OCI-LY1 (cell line): ENCODE measurements around the gene BCORL1.

Experiments
- H2AFZ ChIP-seq: fragments of 200-600 bp; sonication (generic), shearing (Covaris generic); 2 replicates; pipeline ENCODE4 v1.6.0; 2014; ENCODE audit warnings: antibody characterized with exemption, mild to moderate bottlenecking, low read length
- H3F3A ChIP-seq: fragments of 200-600 bp; sonication (generic), shearing (Covaris generic); 2 replicates; pipeline ENCODE4 v1.6.0; 2014; ENCODE audit warnings: mild to moderate bottlenecking, antibody characterized with exemption, low read length, moderate library complexity; ENCODE audit not compliant: insufficient read depth
- H3K27ac ChIP-seq: fragments of 200-600 bp; sonication (generic); 2 replicates; pipeline ENCODE4 v1.5.1; 2014; ENCODE audit warnings: low read length, mixed run types, mild to moderate bottlenecking, low read depth; ENCODE audit not compliant: poor library complexity, severe bottlenecking
- H3K27me3 ChIP-seq: fragments of 200-600 bp; sonication (generic); 2 replicates; pipeline ENCODE4 v1.6.0; 2014; ENCODE audit warnings: antibody characterized with exemption, mild to moderate bottlenecking, low read length, moderate library complexity; ENCODE audit not compliant: insufficient read depth
- H3K36me3 ChIP-seq: fragments of 200-600 bp; sonication (generic); 2 replicates; pipeline ENCODE4 v1.6.1; 2014; ENCODE audit warnings: mild to moderate bottlenecking, antibody characterized with exemption, low read length, moderate library complexity, mixed read lengths; ENCODE audit not compliant: insufficient read depth
- H3K4me1 ChIP-seq: fragments of 200-600 bp; sonication (generic); 2 replicates; pipeline ENCODE4 v1.5.1; 2014; ENCODE audit warnings: mild to moderate bottlenecking, low read length, moderate library complexity; ENCODE audit not compliant: insufficient read depth, severe bottlenecking
- H3K4me2 ChIP-seq: fragments of 200-600 bp; sonication (generic), shearing (Covaris generic); 2 replicates; pipeline ENCODE4 v1.6.1; 2014; ENCODE audit warnings: low read length
- H3K4me3 ChIP-seq: fragments of 200-600 bp; sonication (generic); 2 replicates; pipeline ENCODE4 v1.5.1; 2014; ENCODE audit warnings: low read length, low read depth, mild to moderate bottlenecking, mixed read lengths; ENCODE audit not compliant: poor library complexity, severe bottlenecking
- H3K79me2 ChIP-seq: fragments of 200-600 bp; shearing (Covaris generic); 2 replicates; pipeline ENCODE4 v1.6.1; 2016; ENCODE audit warnings: mixed run types, low read length, mixed read lengths; ENCODE audit not compliant: insufficient read depth
- H3K9ac ChIP-seq: fragments of 200-600 bp; sonication (generic), shearing (Covaris generic); 2 replicates; pipeline ENCODE4 v1.6.1; 2014; ENCODE audit warnings: mild to moderate bottlenecking, low read length, mixed read lengths
- H3K9me2 ChIP-seq: fragments of 200-600 bp; sonication (generic), shearing (Covaris generic); 2 replicates; pipeline ENCODE4 v1.6.1; 2014; ENCODE audit warnings: low read depth, mild to moderate bottlenecking, low read length, mixed read lengths
- H3K9me3 ChIP-seq: fragments of 200-600 bp; shearing (Covaris generic); 2 replicates; pipeline ENCODE4 v1.6.1; 2014; ENCODE audit warnings: low read length, mixed read lengths
- H4K20me1 ChIP-seq: fragments of 200-600 bp; sonication (generic), shearing (Covaris generic); 2 replicates; pipeline ENCODE4 v1.6.0; 2016; ENCODE audit warnings: mild to moderate bottlenecking, low read length; ENCODE audit not compliant: insufficient read depth
- CTCF ChIP-seq: fragments of 200-600 bp; sonication (generic), shearing (Covaris generic); IDR thresholded peaks from 2 replicates; pipeline ENCODE4 v1.5.1; 2017; ENCODE audit warnings: mild to moderate bottlenecking, antibody characterized with exemption, low read length, moderate library complexity, mixed read lengths
- EZH2 ChIP-seq: fragments of 200-600 bp; sonication (generic), shearing (Covaris generic); IDR thresholded peaks from 2 replicates; pipeline ENCODE4 v1.8.0; 2017; ENCODE audit warnings: borderline replicate concordance, mixed run types, mild to moderate bottlenecking, antibody characterized with exemption, low read length, moderate library complexity, mixed read lengths

BCORL1 gene

GRCh38 chrX:130083656-130084382 lies 101.4 kb downstream of the BCORL1 start:
- Histone ChIP-seq H3K9ac (peak overlapping the region; percentile 55), H2AFZ (no peak overlapping the region), H3K4me2 (peak overlapping the region; percentile 57), H3K27me3 (no peaks in the 10 kb centered on the region), H3F3A (no peaks in the 10 kb centered on the region), H3K79me2 (no peaks in the 10 kb centered on the region), H3K4me1 (peaks cover 64% of the 10 kb centered on the region), H3K4me3 (peak overlapping the region; percentile 11), H3K9me2 (no peaks in the 10 kb centered on the region), H3K9me3 (no peaks in the 10 kb centered on the region), H3K27ac (peak overlapping the region; percentile 98), H4K20me1 (no peaks in the 10 kb centered on the region), H3K36me3 (peaks cover 7% of the 10 kb centered on the region; the same call in 1 of the 2 replicates)
- TF ChIP-seq EZH2: no peak
- TF ChIP-seq CTCF: no peak

- H3K4me3 ChIP-seq: peak overlapping the region; percentile 11
- H4K20me1 ChIP-seq: no peaks in the 10 kb centered on the region
- no peak overlapping the region for H2AFZ ChIP-seq
- peak overlapping the region; percentile 57 for H3K4me2 ChIP-seq
- peak overlapping the region; percentile 49 for H3K9ac ChIP-seq
- no peaks in the 10 kb centered on the region for H3K79me2 ChIP-seq
- H3K27ac ChIP-seq: peak overlapping the region; percentile 98
- TF ChIP-seq CTCF: no peak
- no peak for TF ChIP-seq EZH2
- no peaks in the 10 kb centered on the region for H3K27me3 ChIP-seq
- H3K9me2 ChIP-seq: no peaks in the 10 kb centered on the region
- H3K36me3 ChIP-seq: peaks cover 7% of the 10 kb centered on the region; the same call in 1 of the 2 replicates
- no peaks in the 10 kb centered on the region for H3K9me3 ChIP-seq
- no peaks in the 10 kb centered on the region for H3F3A ChIP-seq
- peaks cover 64% of the 10 kb centered on the region for H3K4me1 ChIP-seq
Measured at GRCh38 chrX:130084631-130085237, 102.3 kb downstream of the BCORL1 start.

- Histone ChIP-seq H3F3A (no peaks in the 10 kb centered on the region), H3K36me3 (peaks cover 3% of the 10 kb centered on the region; the same call in 1 of the 2 replicates), H4K20me1 (no peaks in the 10 kb centered on the region), H3K27ac (peak overlapping the region; percentile 98), H3K4me2 (peak overlapping the region; percentile 57), H2AFZ (no peak overlapping the region), H3K4me3 (peak overlapping the region; percentile 42), H3K27me3 (no peaks in the 10 kb centered on the region), H3K9me2 (no peaks in the 10 kb centered on the region), H3K79me2 (no peaks in the 10 kb centered on the region), H3K4me1 (peaks cover 71% of the 10 kb centered on the region), H3K9me3 (no peaks in the 10 kb centered on the region), H3K9ac (peak overlapping the region; percentile 49)
- TF ChIP-seq CTCF: no peak
- no peak for TF ChIP-seq EZH2
Measured at GRCh38 chrX:130085551-130086446, 103.4 kb downstream of the BCORL1 start.
